Mammary epithelial cell (primary cell): ENCODE results near the gene SLC17A7.

Experiments used
- EZH2 ChIP-seq: IDR thresholded peaks from 2 replicates; pipeline ENCODE4 v1.6.1; 2012; ENCODE audit warnings: low read length, inconsistent platforms, borderline replicate concordance
- TF ChIP-seq, protein P1 (sequence below), 2 donors: IDR thresholded peaks in 1 of 2; conservative IDR thresholded peaks in 1 of 2; 2 replicates each; pipeline ENCODE4 v1.5.1; 2011 to 2012; ENCODE audit warnings: inconsistent platforms in 2 of 2, low read length in 2 of 2, mild to moderate bottlenecking in 2 of 2, control low read depth in 1 of 2, low read depth in 1 of 2; ENCODE audit not compliant: insufficient read depth in 1 of 2; ENCODE audit errors: extremely low read depth in 1 of 2

DNA sequence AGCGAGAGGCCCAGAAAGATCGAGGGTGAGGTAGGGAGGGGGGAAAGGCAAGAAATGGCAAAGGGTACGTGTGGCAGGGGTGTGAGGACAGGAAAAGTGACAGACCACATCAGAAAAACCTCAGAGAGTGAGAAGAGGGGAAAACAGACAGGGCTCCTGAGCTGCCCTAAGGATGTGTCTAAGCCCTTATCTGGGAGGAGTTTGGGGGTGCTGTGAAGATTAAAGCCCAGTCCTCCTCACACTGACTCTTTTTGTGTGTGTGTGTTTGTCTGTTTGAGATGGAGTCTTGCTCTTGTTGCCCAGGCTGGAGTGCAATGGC is 17.4 kb downstream of the SLC17A7 start:
- TF ChIP-seq, protein P1, sequence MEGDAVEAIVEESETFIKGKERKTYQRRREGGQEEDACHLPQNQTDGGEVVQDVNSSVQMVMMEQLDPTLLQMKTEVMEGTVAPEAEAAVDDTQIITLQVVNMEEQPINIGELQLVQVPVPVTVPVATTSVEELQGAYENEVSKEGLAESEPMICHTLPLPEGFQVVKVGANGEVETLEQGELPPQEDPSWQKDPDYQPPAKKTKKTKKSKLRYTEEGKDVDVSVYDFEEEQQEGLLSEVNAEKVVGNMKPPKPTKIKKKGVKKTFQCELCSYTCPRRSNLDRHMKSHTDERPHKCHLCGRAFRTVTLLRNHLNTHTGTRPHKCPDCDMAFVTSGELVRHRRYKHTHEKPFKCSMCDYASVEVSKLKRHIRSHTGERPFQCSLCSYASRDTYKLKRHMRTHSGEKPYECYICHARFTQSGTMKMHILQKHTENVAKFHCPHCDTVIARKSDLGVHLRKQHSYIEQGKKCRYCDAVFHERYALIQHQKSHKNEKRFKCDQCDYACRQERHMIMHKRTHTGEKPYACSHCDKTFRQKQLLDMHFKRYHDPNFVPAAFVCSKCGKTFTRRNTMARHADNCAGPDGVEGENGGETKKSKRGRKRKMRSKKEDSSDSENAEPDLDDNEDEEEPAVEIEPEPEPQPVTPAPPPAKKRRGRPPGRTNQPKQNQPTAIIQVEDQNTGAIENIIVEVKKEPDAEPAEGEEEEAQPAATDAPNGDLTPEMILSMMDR (conservative IDR thresholded peaks at IDR 0.05 in 1 of 2, IDR thresholded peaks at IDR 0.05 in 1 of 2; ENCODE audit: extremely low read depth in 1 of 2, insufficient read depth in 1 of 2, low read depth in 1 of 2, low read length in 2 of 2): no peak
- no peak for TF ChIP-seq EZH2
